HepG2 (cell line): ENCODE measurements around the gene CR2. TPM values are rescaled to one million over a fixed set of nuclear protein-coding genes. Genes with fewer than 3 reads are reported as not detected.
A peak's percentile ranks its signal among the peaks of the same experiment; 100 is the strongest.

Experiments used
- ATRX ChIP-seq: sonication (generic); formaldehyde crosslinking; IDR thresholded peaks from 2 replicates; pipeline ENCODE4 v1.4.0; 2020; ENCODE audit warnings: missing genetic modification reagents, borderline replicate concordance
- BRCA1 ChIP-seq: sonication (generic); formaldehyde crosslinking; IDR thresholded peaks from 2 replicates; pipeline ENCODE4 v1.4.0; 2020; ENCODE audit warnings: missing genetic modification reagents
- FOSL2 ChIP-seq: sonication (generic); formaldehyde crosslinking; IDR thresholded peaks from 2 replicates; pipeline ENCODE4 v1.4.0; 2020; ENCODE audit warnings: missing genetic modification reagents
- HOXA9 ChIP-seq: sonication (generic); formaldehyde crosslinking; IDR thresholded peaks from 2 replicates; pipeline ENCODE4 v1.8.1; 2022; ENCODE audit warnings: missing genetic modification reagents, mild to moderate bottlenecking, moderate library complexity, borderline replicate concordance
- MYNN ChIP-seq: sonication (generic); formaldehyde crosslinking; IDR thresholded peaks from 2 replicates; pipeline ENCODE4 v1.4.0; 2020; ENCODE audit warnings: mild to moderate bottlenecking, low read depth, missing genetic modification reagents
- RBFOX2 ChIP-seq: fragments of 200-400 bp; formaldehyde crosslinking; IDR thresholded peaks from 2 replicates; pipeline ENCODE4 v1.6.1; 2017; ENCODE audit warnings: low read depth, mild to moderate bottlenecking, low read length
- TBX2 ChIP-seq: sonication (generic); formaldehyde crosslinking; IDR thresholded peaks from 2 replicates; pipeline ENCODE4 v1.5.0; 2020; ENCODE audit warnings: missing genetic modification reagents, mild to moderate bottlenecking, borderline replicate concordance
- TCF12 ChIP-seq, 2 experiments: fragments of 450-650 bp in 1 of 2; sonication (generic) in 1 of 2; formaldehyde crosslinking in 1 of 2; IDR thresholded peaks; 2 replicates each; pipeline versions ENCODE4 v1.6.1 to v1.8.0; 2017 to 2022; ENCODE audit warnings: antibody characterized with exemption in 1 of 2, mild to moderate bottlenecking in 1 of 2, missing genetic modification reagents in 1 of 2, moderate library complexity in 1 of 2
- U2AF2 ChIP-seq: fragments of 200-400 bp; formaldehyde crosslinking; IDR thresholded peaks from 2 replicates; pipeline ENCODE4 v1.6.1; 2017; ENCODE audit warnings: low read depth, mild to moderate bottlenecking, low read length
- XRCC5 ChIP-seq: fragments of 200-400 bp; formaldehyde crosslinking; optimal IDR thresholded peaks from 2 replicates; pipeline ENCODE3; 2017; ENCODE audit warnings: mild to moderate bottlenecking, low read length
- ZFAT ChIP-seq: sonication (generic); formaldehyde crosslinking; conservative IDR thresholded peaks from 2 replicates; pipeline ENCODE4 v1.8.1; 2023; ENCODE audit warnings: missing genetic modification reagents, inconsistent platforms
- ZNF224 ChIP-seq: sonication (generic); formaldehyde crosslinking; IDR thresholded peaks from 2 replicates; pipeline ENCODE4 v1.5.0; 2020; ENCODE audit warnings: mild to moderate bottlenecking, missing genetic modification reagents
- ZNF280B ChIP-seq: sonication (generic); formaldehyde crosslinking; IDR thresholded peaks from 2 replicates; pipeline ENCODE4 v1.5.0; 2020; ENCODE audit warnings: missing genetic modification reagents, mild to moderate bottlenecking, borderline replicate concordance
- ZNF883 ChIP-seq: sonication (generic); formaldehyde crosslinking; IDR thresholded peaks from 2 replicates; pipeline ENCODE4 v1.5.1; 2020; ENCODE audit warnings: mild to moderate bottlenecking, missing genetic modification reagents; ENCODE audit errors: not compliant biosample characterization
- polyA plus RNA-seq, 8 experiments: library from polyadenylated mRNA; depleted of rRNA in 3 of 8; stranded (reverse) in 7 of 8; unstranded in 1 of 8; fragments of >200 nt; fragmentation: Illumina TruSeq in 4 of 8; extraction: Trizol in 4 of 8; gene quantifications; 2 replicates each; pipeline versions ENCODE4 v1.2.1 to v1.2.3, GENCODE V29; 2011 to 2016; ENCODE audit warnings: low read depth in 4 of 8, missing spikeins in 1 of 8, mixed read lengths in 1 of 8; ENCODE audit not compliant: insufficient read depth in 1 of 8
- total RNA-seq, 5 experiments: library from RNA; depleted of rRNA; stranded (reverse); fragments of >200 nt; fragmentation: Illumina TruSeq; extraction: Trizol; gene quantifications; 2 replicates each; pipeline ENCODE4 v1.2.3, GENCODE V29; 2016; ENCODE audit warnings: low read depth in 1 of 5
- TF ChIP-seq, protein P1 (sequence below): sonication (generic); formaldehyde crosslinking; IDR thresholded peaks from 2 replicates; pipeline ENCODE4 v1.5.0; 2020; ENCODE audit warnings: mild to moderate bottlenecking, missing genetic modification reagents, borderline replicate concordance
- TF ChIP-seq, protein P2 (sequence below): sonication (generic); formaldehyde crosslinking; IDR thresholded peaks from 2 replicates; pipeline ENCODE4 v1.4.0; 2020; ENCODE audit warnings: low read depth, mild to moderate bottlenecking, missing genetic modification reagents
- TF ChIP-seq, protein P3 (sequence below): sonication (generic); formaldehyde crosslinking; IDR thresholded peaks from 2 replicates; pipeline ENCODE4 v1.8.0; 2022; ENCODE audit warnings: mild to moderate bottlenecking, missing genetic modification reagents

CR2 gene
- total and polyA plus RNA-seq, 2 of the 13 experiments (the other 11 are each of a cell fraction or from before 2014, with no cell fraction given), result not detected

DNA sequence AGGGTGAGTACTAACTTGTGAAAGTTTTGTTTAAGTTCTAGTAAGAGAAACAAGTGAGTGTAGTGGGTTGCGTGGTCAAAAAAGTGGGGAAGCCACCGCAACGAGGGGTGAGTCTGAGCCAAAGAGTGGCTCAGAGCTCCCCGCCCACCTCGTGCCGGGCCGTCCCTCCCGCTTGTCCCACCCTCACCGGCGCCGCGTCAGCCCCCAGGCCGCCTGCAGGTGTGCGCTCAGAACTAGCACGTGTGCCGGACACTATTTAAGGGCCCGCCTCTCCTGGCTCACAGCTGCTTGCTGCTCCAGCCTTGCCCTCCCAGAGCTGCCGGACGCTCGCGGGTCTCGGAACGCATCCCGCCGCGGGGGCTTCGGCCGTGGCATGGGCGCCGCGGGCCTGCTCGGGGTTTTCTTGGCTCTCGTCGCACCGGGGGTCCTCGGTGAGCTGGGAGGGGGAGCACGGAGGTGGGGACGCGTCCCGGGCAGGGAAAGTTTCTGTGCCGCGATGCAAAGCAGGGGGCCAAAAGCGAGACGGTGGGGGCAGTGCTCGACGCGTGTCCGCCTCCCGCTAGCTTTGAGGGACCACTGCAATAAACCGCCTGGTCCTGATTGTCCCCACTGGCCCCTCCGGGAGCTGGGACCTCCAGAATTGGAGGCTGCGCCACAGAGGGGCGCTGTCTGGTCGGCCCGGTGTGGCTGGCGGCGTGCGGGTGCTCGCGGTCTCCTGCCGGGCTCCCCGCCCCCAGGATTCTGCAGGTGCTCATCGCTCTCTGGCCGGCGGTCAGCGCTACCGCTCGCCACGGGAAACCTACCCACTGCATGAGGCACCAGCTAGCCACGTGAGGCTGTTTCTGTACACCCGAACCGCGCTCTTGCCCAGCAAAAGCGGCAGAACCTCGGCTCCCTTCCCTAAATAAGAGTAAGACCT is at the start of gene CR2 (continued):
- TF ChIP-seq, protein P1, sequence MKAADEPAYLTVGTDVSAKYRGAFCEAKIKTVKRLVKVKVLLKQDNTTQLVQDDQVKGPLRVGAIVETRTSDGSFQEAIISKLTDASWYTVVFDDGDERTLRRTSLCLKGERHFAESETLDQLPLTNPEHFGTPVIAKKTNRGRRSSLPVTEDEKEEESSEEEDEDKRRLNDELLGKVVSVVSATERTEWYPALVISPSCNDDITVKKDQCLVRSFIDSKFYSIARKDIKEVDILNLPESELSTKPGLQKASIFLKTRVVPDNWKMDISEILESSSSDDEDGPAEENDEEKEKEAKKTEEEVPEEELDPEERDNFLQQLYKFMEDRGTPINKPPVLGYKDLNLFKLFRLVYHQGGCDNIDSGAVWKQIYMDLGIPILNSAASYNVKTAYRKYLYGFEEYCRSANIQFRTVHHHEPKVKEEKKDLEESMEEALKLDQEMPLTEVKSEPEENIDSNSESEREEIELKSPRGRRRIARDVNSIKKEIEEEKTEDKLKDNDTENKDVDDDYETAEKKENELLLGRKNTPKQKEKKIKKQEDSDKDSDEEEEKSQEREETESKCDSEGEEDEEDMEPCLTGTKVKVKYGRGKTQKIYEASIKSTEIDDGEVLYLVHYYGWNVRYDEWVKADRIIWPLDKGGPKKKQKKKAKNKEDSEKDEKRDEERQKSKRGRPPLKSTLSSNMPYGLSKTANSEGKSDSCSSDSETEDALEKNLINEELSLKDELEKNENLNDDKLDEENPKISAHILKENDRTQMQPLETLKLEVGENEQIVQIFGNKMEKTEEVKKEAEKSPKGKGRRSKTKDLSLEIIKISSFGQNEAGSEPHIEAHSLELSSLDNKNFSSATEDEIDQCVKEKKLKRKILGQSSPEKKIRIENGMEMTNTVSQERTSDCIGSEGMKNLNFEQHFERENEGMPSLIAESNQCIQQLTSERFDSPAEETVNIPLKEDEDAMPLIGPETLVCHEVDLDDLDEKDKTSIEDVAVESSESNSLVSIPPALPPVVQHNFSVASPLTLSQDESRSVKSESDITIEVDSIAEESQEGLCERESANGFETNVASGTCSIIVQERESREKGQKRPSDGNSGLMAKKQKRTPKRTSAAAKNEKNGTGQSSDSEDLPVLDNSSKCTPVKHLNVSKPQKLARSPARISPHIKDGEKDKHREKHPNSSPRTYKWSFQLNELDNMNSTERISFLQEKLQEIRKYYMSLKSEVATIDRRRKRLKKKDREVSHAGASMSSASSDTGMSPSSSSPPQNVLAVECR (CRISPR knock-in tag), result peak; percentile 14; the same call in 1 of the 2 replicates
- TF ChIP-seq U2AF2 (no peak), FOSL2 (CRISPR knock-in tag) (no peak), ZFAT (no peak), RBFOX2 (no peak), BRCA1 (CRISPR knock-in tag) (no peak), TCF12 (IDR thresholded peaks at IDR 0.05) (no peak), TCF12 (CRISPR knock-in tag; IDR thresholded peaks at IDR 0.05) (no peak), ZNF280B (CRISPR knock-in tag) (peak; percentile 25; the same call in 1 of the 2 replicates), ATRX (no peak), TBX2 (peak; percentile 40; the same call in 1 of the 2 replicates), HOXA9 (no peak), ZNF224 (CRISPR knock-in tag) (no peak), XRCC5 (peak; percentile 35), MYNN (CRISPR knock-in tag) (no peak), ZNF883 (CRISPR knock-in tag) (peak; percentile 28)
- TF ChIP-seq, protein P2, sequence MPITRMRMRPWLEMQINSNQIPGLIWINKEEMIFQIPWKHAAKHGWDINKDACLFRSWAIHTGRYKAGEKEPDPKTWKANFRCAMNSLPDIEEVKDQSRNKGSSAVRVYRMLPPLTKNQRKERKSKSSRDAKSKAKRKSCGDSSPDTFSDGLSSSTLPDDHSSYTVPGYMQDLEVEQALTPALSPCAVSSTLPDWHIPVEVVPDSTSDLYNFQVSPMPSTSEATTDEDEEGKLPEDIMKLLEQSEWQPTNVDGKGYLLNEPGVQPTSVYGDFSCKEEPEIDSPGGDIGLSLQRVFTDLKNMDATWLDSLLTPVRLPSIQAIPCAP (CRISPR knock-in tag), result no peak
- TF ChIP-seq, protein P3, sequence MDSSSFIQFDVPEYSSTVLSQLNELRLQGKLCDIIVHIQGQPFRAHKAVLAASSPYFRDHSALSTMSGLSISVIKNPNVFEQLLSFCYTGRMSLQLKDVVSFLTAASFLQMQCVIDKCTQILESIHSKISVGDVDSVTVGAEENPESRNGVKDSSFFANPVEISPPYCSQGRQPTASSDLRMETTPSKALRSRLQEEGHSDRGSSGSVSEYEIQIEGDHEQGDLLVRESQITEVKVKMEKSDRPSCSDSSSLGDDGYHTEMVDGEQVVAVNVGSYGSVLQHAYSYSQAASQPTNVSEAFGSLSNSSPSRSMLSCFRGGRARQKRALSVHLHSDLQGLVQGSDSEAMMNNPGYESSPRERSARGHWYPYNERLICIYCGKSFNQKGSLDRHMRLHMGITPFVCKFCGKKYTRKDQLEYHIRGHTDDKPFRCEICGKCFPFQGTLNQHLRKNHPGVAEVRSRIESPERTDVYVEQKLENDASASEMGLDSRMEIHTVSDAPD (CRISPR knock-in tag), result no peak
